H9 (cell line): ENCODE results near the gene NOP9. TPM values are rescaled to one million over a fixed set of nuclear protein-coding genes. Genes with fewer than 3 reads are reported as not detected.

Experiments used
- DNase-seq: peaks from one replicate; pipeline ENCODE4 v3.0.0-alpha.2; 2017
- H2AFZ ChIP-seq: one replicate; pipeline ENCODE4 v1.6.1; 2013; ENCODE audit warnings: mild to moderate bottlenecking, low read length, control low read depth, moderate library complexity
- H2AK5ac ChIP-seq: 2 replicates; pipeline ENCODE4 v1.6.1; 2013; ENCODE audit warnings: low read length, control low read depth, mixed read lengths; ENCODE audit not compliant: insufficient read length
- H2BK120ac ChIP-seq: one replicate; pipeline ENCODE4 v1.6.1; 2013; ENCODE audit warnings: low read depth, mild to moderate bottlenecking, low read length, control low read depth, inconsistent platforms; ENCODE audit not compliant: poor library complexity, severe bottlenecking
- H2BK12ac ChIP-seq: 2 replicates; pipeline ENCODE4 v1.6.1; 2013; ENCODE audit warnings: low read length, control low read depth, mixed read lengths, low read depth; ENCODE audit not compliant: insufficient read length
- H2BK15ac ChIP-seq: 2 replicates; pipeline ENCODE4 v1.6.1; 2013; ENCODE audit warnings: low read depth, low read length, control low read depth
- H2BK20ac ChIP-seq: one replicate; pipeline ENCODE4 v1.6.1; 2013; ENCODE audit warnings: low read depth, mild to moderate bottlenecking, low read length, control low read depth, inconsistent platforms; ENCODE audit not compliant: poor library complexity, severe bottlenecking
- H2BK5ac ChIP-seq: 2 replicates; pipeline ENCODE4 v1.6.1; 2013; ENCODE audit warnings: low read length, control low read depth, mixed read lengths; ENCODE audit not compliant: insufficient read length
- H3K14ac ChIP-seq: 2 replicates; pipeline ENCODE4 v1.6.1; 2013; ENCODE audit warnings: low read length, control low read depth; ENCODE audit not compliant: insufficient read depth
- H3K18ac ChIP-seq: 2 replicates; pipeline ENCODE4 v1.6.1; 2013; ENCODE audit warnings: low read depth, mild to moderate bottlenecking, mixed read lengths, low read length, control low read depth; ENCODE audit not compliant: insufficient read length
- H3K23ac ChIP-seq: 2 replicates; pipeline ENCODE4 v1.6.1; 2013; ENCODE audit warnings: low read length, control low read depth, mixed read lengths, low read depth; ENCODE audit not compliant: insufficient read length
- H3K23me2 ChIP-seq: 2 replicates; pipeline ENCODE4 v1.6.1; 2013; ENCODE audit warnings: low read depth, mild to moderate bottlenecking, mixed read lengths, low read length, control low read depth; ENCODE audit not compliant: insufficient read length, poor library complexity, severe bottlenecking
- H3K27ac ChIP-seq: 2 replicates; pipeline ENCODE4 v1.5.1; 2013; ENCODE audit warnings: low read length, control low read depth, mixed read lengths, low read depth; ENCODE audit not compliant: insufficient read length
- H3K27me3 ChIP-seq: 2 replicates; pipeline ENCODE4 v1.6.1; 2013; ENCODE audit warnings: low read length, control low read depth, inconsistent platforms; ENCODE audit not compliant: insufficient read depth
- H3K4ac ChIP-seq: 2 replicates; pipeline ENCODE4 v1.6.1; 2013; ENCODE audit warnings: low read depth, mild to moderate bottlenecking, control low read depth, inconsistent platforms, low read length, moderate library complexity
- H3K4me1 ChIP-seq: 2 replicates; pipeline ENCODE4 v1.6.1; 2013; ENCODE audit warnings: low read length, control low read depth, inconsistent platforms; ENCODE audit not compliant: insufficient read depth
- H3K4me2 ChIP-seq: 2 replicates; pipeline ENCODE4 v1.6.1; 2013; ENCODE audit warnings: low read length, control low read depth, mixed read lengths; ENCODE audit not compliant: insufficient read length, insufficient read depth
- H3K56ac ChIP-seq: 2 replicates; pipeline ENCODE4 v1.6.1; 2013; ENCODE audit warnings: low read depth, mild to moderate bottlenecking, mixed read lengths, low read length, control low read depth; ENCODE audit not compliant: insufficient read length
- H3K79me1 ChIP-seq: 2 replicates; pipeline ENCODE4 v1.6.1; 2013; ENCODE audit warnings: low read depth, mild to moderate bottlenecking, moderate library complexity, low read length, control low read depth, inconsistent platforms; ENCODE audit not compliant: insufficient read depth, poor library complexity, severe bottlenecking
- H3K79me2 ChIP-seq: 2 replicates; pipeline ENCODE4 v1.6.1; 2013; ENCODE audit warnings: low read length, control low read depth, inconsistent platforms; ENCODE audit not compliant: insufficient read depth
- H3K9ac ChIP-seq: 2 replicates; pipeline ENCODE4 v1.6.1; 2013; ENCODE audit warnings: low read length, control low read depth, mixed read lengths; ENCODE audit not compliant: insufficient read length; ENCODE audit errors: extremely low read depth
- H3K9me3 ChIP-seq: one replicate; pipeline ENCODE4 v1.6.1; 2013; ENCODE audit warnings: low read depth, low read length, inconsistent platforms; ENCODE audit not compliant: control insufficient read depth
- H3T11ph ChIP-seq: one replicate; pipeline ENCODE4 v1.6.1; 2013; ENCODE audit warnings: mild to moderate bottlenecking, low read length, control low read depth, inconsistent platforms
- H4K20me1 ChIP-seq: one replicate; pipeline ENCODE4 v1.6.1; 2013; ENCODE audit not compliant: control insufficient read depth, insufficient read length, insufficient read depth
- H4K5ac ChIP-seq: 2 replicates; pipeline ENCODE4 v1.6.1; 2013; ENCODE audit warnings: low read depth, mild to moderate bottlenecking, mixed read lengths, low read length, control low read depth; ENCODE audit not compliant: insufficient read length
- H4K8ac ChIP-seq: replicated peaks from 2 replicates; pipeline ENCODE4 v1.6.1; 2013; ENCODE audit warnings: low read length, control low read depth, mixed read lengths, low read depth; ENCODE audit not compliant: insufficient read length
- H4K91ac ChIP-seq: 2 replicates; pipeline ENCODE4 v1.6.1; 2013; ENCODE audit warnings: low read depth, mild to moderate bottlenecking, moderate library complexity, mixed read lengths, low read length, control low read depth; ENCODE audit not compliant: insufficient read length
- H3K27ac Mint-ChIP-seq, 3 experiments: 2 replicates in 2 of 3; 3 replicates in 1 of 3; pipeline ENCODE4 v1.8.0; 2020 to 2021; ENCODE audit warnings: mixed read lengths in 3 of 3, mild to moderate bottlenecking in 1 of 3, moderate library complexity in 1 of 3
- H3K27me3 Mint-ChIP-seq: 2 replicates; pipeline ENCODE4 v1.8.0; 2021; ENCODE audit warnings: low read depth, mild to moderate bottlenecking, moderate library complexity, mixed read lengths
- H3K36me3 Mint-ChIP-seq, 3 experiments: 2 replicates in 2 of 3; 3 replicates in 1 of 3; pipeline ENCODE4 v1.8.0; 2020 to 2021; ENCODE audit warnings: low read depth in 3 of 3, mixed read lengths in 3 of 3; ENCODE audit not compliant: insufficient read depth in 1 of 3
- H3K4me1 Mint-ChIP-seq, 2 experiments: 2 replicates each; pipeline ENCODE4 v1.8.0; 2020; ENCODE audit warnings: mixed read lengths in 2 of 2
- H3K4me3 Mint-ChIP-seq, 2 experiments: 2 replicates in 1 of 2; 3 replicates in 1 of 2; pipeline ENCODE4 v1.8.0; 2020 to 2021; ENCODE audit warnings: mild to moderate bottlenecking in 2 of 2, mixed read lengths in 2 of 2, moderate library complexity in 1 of 2
- H3K9me3 Mint-ChIP-seq, 2 experiments: 2 replicates in 1 of 2; 3 replicates in 1 of 2; pipeline ENCODE4 v1.8.0; 2020; ENCODE audit warnings: mild to moderate bottlenecking in 2 of 2, mixed read lengths in 2 of 2, moderate library complexity in 1 of 2
- CTCF ChIP-seq: fragments of 200-600 bp; sonication (generic); conservative IDR thresholded peaks from 3 replicates; pipeline ENCODE4 v1.8.0; 2021; ENCODE audit warnings: antibody characterized with exemption, mild to moderate bottlenecking
- WGBS: extraction: QIAGEN DNeasy Blood & Tissue Kit; methylation state at CpG from one replicate; pipeline ENCODE4 v1.1.7; 2013; ENCODE audit warnings: missing lambda C conversion rate, low lambda C conversion rate, mixed read lengths; ENCODE audit not compliant: insufficient read length; ENCODE audit errors: extremely low coverage; 5-methylcytosine and 5-hydroxymethylcytosine counted together
- total RNA-seq: library from RNA; stranded (reverse); gene quantifications from 2 replicates; pipeline ENCODE4 v1.2.1, GENCODE V29; 2021

The NOP9 gene
- total RNA-seq, 1 experiment from 2014 or later: 34.7 TPM

GRCh38 chr14:24252289-24253124, 47.1 kb upstream of the NOP9 start:
- Histone ChIP-seq H3K56ac (no peak overlapping the region), H2AK5ac (no peak overlapping the region), H2BK120ac (no peak overlapping the region), H2BK12ac (no peak overlapping the region), H4K8ac (no peak overlapping the region), H3K23me2 (no peaks in the 10 kb centered on the region), H3K27ac (no peak overlapping the region), H3K4ac (no peak overlapping the region), H2BK5ac (no peak overlapping the region), H4K5ac (no peak overlapping the region), H3K9ac (no peak overlapping the region), H4K20me1 (no peaks in the 10 kb centered on the region), H3K9me3 (no peaks in the 10 kb centered on the region), H3K79me1 (no peaks in the 10 kb centered on the region), H3K79me2 (no peaks in the 10 kb centered on the region), H3T11ph (no peak overlapping the region), H3K23ac (no peak overlapping the region), H2AFZ (no peak overlapping the region), H2BK15ac (no peak overlapping the region), H4K91ac (no peak overlapping the region), H3K4me1 (no peaks in the 10 kb centered on the region), H3K4me2 (no peak overlapping the region), H2BK20ac (no peak overlapping the region), H3K14ac (no peak overlapping the region), H3K18ac (no peak overlapping the region), H3K27me3 (no peaks in the 10 kb centered on the region)
- H3K9me3 Mint-ChIP-seq: no peaks in the 10 kb centered on the region
- no peak for TF ChIP-seq CTCF
- no peak overlapping the region for H3K4me3 Mint-ChIP-seq
- H3K36me3 Mint-ChIP-seq: no peaks in the 10 kb centered on the region
- H3K4me1 Mint-ChIP-seq: no peaks in the 10 kb centered on the region
- no CpG with 5 or more reads among the region's 11 CpGs for WGBS
- no peak for DNase-seq
- H3K27ac Mint-ChIP-seq: no peak overlapping the region; a peak in 1 of 7 replicates
- no peaks in the 10 kb centered on the region; the same call in 1 of the 2 replicates for H3K27me3 Mint-ChIP-seq
